ENCODE results near the gene GRM4. TPM values are rescaled to one million over a fixed set of nuclear protein-coding genes. Genes with fewer than 3 reads are reported as not detected.

GRM4 gene
- total and polyA plus RNA-seq, 8 donors: 0.30 to 0.70 (median 0.43) TPM; not detected in 2

- Histone ChIP-seq H3K27me3 (peaks cover 0 to 47% of the 10 kb centered on the region in 2 donors), H3K27ac (no peak overlapping the region), H3K4me1 (no peaks in the 10 kb centered on the region), H3K9me3 (no peaks in the 10 kb centered on the region), H3K4me3 (no peak overlapping the region), H3K36me3 (no peaks in the 10 kb centered on the region)
- TF ChIP-seq CTCF (IDR thresholded peaks at IDR 0.05): no peak
- intact Hi-C loops (cut with DNase I): no loop called here
- ATAC-seq (no peak), DNase-seq (no peak)
Measured at GRCh38 chr6:34093206-34093605, 52.7 kb downstream of the GRM4 start.

- intact Hi-C loops (cut with DNase I): no loop called here
- Histone ChIP-seq H3K27me3 (peaks cover 0 to 47% of the 10 kb centered on the region in 2 donors), H3K36me3 (no peaks in the 10 kb centered on the region), H3K9me3 (no peaks in the 10 kb centered on the region), H3K4me3 (no peak overlapping the region), H3K27ac (no peak overlapping the region), H3K4me1 (no peaks in the 10 kb centered on the region)
- no peak for TF ChIP-seq CTCF (IDR thresholded peaks at IDR 0.05)
- DNase-seq: no peak
- ATAC-seq: no peak
Measured at GRCh38 chr6:34092631-34093030, 53.3 kb downstream of the GRM4 start.

DNA sequence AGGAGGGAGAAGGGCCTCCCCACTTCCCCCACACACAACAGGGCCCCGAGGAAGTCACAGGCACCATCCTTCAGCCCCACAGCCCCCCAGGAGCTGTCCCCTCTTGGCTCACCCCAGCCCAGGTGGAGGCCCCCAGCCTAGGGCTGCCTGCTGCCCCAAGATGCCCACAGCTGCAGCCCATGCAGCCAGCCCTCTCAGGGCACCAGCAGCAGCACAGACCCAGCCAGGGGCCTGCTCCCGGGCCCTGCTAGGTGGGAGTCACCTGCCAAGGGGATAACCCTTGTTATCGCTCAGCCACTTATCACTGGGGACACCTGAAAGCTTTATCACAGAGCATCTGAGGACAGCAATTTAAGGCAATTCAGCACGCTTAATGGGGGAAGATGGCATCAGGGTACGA lies 55.0 kb downstream of the GRM4 start:
- ATAC-seq (no peak), DNase-seq (no peak)
- intact Hi-C loops (cut with DNase I): no loop called here

GRCh38 chr6:34090529-34090928 lies 55.4 kb downstream of the GRM4 start:
- no peak for TF ChIP-seq CTCF (IDR thresholded peaks at IDR 0.05)
- H3K27me3 ChIP-seq: peaks cover 0 to 36% of the 10 kb centered on the region in 2 donors
- no peaks in the 10 kb centered on the region for H3K4me1 ChIP-seq
- no peaks in the 10 kb centered on the region for H3K36me3 ChIP-seq
- no peak overlapping the region for H3K27ac ChIP-seq
- DNase-seq: no peak
- H3K9me3 ChIP-seq: no peaks in the 10 kb centered on the region
- intact Hi-C loops (cut with DNase I): no loop called here
- no peak for ATAC-seq
- H3K4me3 ChIP-seq: no peak overlapping the region

More for the DNA sequence above, 55.0 kb downstream of the GRM4 start:
- Histone ChIP-seq H3K4me1 (no peaks in the 10 kb centered on the region), H3K36me3 (no peaks in the 10 kb centered on the region), H3K9me3 (no peaks in the 10 kb centered on the region), H3K4me3 (no peak overlapping the region), H3K27me3 (peaks cover 0 to 40% of the 10 kb centered on the region in 2 donors), H3K27ac (no peak overlapping the region)
- TF ChIP-seq CTCF (IDR thresholded peaks at IDR 0.05): no peak

GRCh38 chr6:34086558-34086957 lies 59.3 kb downstream of the GRM4 start:
- Histone ChIP-seq H3K9me3 (no peaks in the 10 kb centered on the region), H3K36me3 (no peaks in the 10 kb centered on the region), H3K27ac (no peak overlapping the region), H3K27me3 (no peaks in the 10 kb centered on the region), H3K4me1 (no peaks in the 10 kb centered on the region), H3K4me3 (no peak overlapping the region)
- TF ChIP-seq CTCF (IDR thresholded peaks at IDR 0.05): no peak
- intact Hi-C loops (cut with DNase I): no loop called here
- ATAC-seq (no peak), DNase-seq (no peak)
